Type B pancreatic cell (in vitro differentiated cells): ENCODE measurements around the gene ZNF91. TPM values are rescaled to one million over a fixed set of nuclear protein-coding genes. Genes with fewer than 3 reads are reported as not detected.

Experiments used
- DNase-seq: peaks from one replicate; pipeline ENCODE4 v3.0.0; 2021; ENCODE audit warnings: mixed read lengths; ENCODE audit not compliant: unreplicated experiment; ENCODE audit errors: extremely low spot score
- H3K27ac Mint-ChIP-seq: 2 replicates; pipeline ENCODE4 v1.8.0; 2021; ENCODE audit warnings: mild to moderate bottlenecking, mixed read lengths
- H3K27me3 Mint-ChIP-seq: 2 replicates; pipeline ENCODE4 v1.8.0; 2021; ENCODE audit warnings: mixed read lengths
- H3K36me3 Mint-ChIP-seq: 2 replicates; pipeline ENCODE4 v1.8.0; 2021; ENCODE audit warnings: mixed read lengths
- H3K4me1 Mint-ChIP-seq: one replicate; pipeline ENCODE4 v1.8.0; 2021; ENCODE audit warnings: mixed read lengths; ENCODE audit not compliant: unreplicated experiment
- H3K4me3 Mint-ChIP-seq: 2 replicates; pipeline ENCODE4 v1.8.0; 2021; ENCODE audit warnings: mild to moderate bottlenecking, mixed read lengths
- H3K9me3 Mint-ChIP-seq: 2 replicates; pipeline ENCODE4 v1.8.0; 2021; ENCODE audit warnings: mixed read lengths
- total RNA-seq: library from RNA; stranded (reverse); gene quantifications from 2 replicates; pipeline ENCODE4 v1.2.1, GENCODE V29; 2021; ENCODE audit warnings: low replicate concordance
- TF ChIP-seq, protein P1 (sequence below): fragments of 200-600 bp; sonication (generic); conservative IDR thresholded peaks from 2 replicates; pipeline ENCODE4 v1.5.0; 2021; ENCODE audit warnings: antibody characterized with exemption, mild to moderate bottlenecking

Gene ZNF91
- total RNA-seq, 1 donor from 2014 or later = 89.6 TPM

DNA sequence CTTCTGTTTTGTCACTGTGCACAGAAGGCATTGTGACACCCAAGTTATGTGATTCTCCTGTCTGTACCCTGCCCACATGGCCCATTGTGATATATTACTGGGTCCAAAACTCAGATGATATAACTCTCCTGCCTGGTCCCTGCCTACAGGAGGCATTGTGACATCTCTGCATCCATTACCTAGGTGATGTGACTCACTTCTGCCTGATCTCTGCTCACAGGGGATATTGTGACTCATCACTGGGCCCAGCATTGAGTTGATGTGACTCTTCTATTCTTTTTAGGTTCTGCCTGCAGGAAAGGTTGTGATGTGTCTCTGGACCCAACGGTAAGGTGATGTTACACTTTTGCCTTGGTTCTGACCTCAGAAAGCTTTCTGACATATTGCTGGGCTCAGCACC, 77.1 kb downstream of the ZNF91 start:
- no peak for DNase-seq
- no peaks in the 10 kb centered on the region for H3K36me3 Mint-ChIP-seq

DNA sequence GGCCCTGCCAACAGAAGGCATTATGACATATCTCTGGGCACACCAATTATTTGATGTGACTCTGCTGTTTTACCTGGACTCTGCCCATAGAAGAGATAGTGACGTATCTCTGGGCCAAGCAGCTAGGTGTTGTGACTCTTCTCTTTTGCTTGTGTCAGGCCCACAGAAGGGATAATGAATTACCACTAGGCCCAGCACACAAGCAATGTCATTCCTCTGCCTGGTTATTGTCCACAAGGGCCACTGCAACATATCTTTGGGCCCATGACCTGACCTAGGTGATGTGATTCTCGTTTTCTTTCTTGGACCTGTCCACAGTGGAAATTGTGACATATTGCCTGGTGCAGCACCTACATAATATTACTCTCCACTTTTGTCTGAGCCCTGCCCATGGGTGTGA, 80.0 kb downstream of the ZNF91 start:
- H3K9me3 Mint-ChIP-seq = peaks cover 14% of the 10 kb centered on the region
- DNase-seq = no peak
- H3K27me3 Mint-ChIP-seq = no peaks in the 10 kb centered on the region
- no peaks in the 10 kb centered on the region for H3K36me3 Mint-ChIP-seq
- no peak overlapping the region for H3K4me3 Mint-ChIP-seq
- TF ChIP-seq, protein P1, sequence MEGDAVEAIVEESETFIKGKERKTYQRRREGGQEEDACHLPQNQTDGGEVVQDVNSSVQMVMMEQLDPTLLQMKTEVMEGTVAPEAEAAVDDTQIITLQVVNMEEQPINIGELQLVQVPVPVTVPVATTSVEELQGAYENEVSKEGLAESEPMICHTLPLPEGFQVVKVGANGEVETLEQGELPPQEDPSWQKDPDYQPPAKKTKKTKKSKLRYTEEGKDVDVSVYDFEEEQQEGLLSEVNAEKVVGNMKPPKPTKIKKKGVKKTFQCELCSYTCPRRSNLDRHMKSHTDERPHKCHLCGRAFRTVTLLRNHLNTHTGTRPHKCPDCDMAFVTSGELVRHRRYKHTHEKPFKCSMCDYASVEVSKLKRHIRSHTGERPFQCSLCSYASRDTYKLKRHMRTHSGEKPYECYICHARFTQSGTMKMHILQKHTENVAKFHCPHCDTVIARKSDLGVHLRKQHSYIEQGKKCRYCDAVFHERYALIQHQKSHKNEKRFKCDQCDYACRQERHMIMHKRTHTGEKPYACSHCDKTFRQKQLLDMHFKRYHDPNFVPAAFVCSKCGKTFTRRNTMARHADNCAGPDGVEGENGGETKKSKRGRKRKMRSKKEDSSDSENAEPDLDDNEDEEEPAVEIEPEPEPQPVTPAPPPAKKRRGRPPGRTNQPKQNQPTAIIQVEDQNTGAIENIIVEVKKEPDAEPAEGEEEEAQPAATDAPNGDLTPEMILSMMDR = no peak
- H3K4me1 Mint-ChIP-seq = no peaks in the 10 kb centered on the region
- no peak overlapping the region for H3K27ac Mint-ChIP-seq

More for the DNA sequence above, 77.1 kb downstream of the ZNF91 start:
- no peak overlapping the region for H3K27ac Mint-ChIP-seq
- TF ChIP-seq, protein P1 = no peak
- no peak overlapping the region for H3K4me3 Mint-ChIP-seq
- H3K27me3 Mint-ChIP-seq = no peaks in the 10 kb centered on the region
- peaks cover 24% of the 10 kb centered on the region for H3K9me3 Mint-ChIP-seq
- no peaks in the 10 kb centered on the region for H3K4me1 Mint-ChIP-seq

DNA sequence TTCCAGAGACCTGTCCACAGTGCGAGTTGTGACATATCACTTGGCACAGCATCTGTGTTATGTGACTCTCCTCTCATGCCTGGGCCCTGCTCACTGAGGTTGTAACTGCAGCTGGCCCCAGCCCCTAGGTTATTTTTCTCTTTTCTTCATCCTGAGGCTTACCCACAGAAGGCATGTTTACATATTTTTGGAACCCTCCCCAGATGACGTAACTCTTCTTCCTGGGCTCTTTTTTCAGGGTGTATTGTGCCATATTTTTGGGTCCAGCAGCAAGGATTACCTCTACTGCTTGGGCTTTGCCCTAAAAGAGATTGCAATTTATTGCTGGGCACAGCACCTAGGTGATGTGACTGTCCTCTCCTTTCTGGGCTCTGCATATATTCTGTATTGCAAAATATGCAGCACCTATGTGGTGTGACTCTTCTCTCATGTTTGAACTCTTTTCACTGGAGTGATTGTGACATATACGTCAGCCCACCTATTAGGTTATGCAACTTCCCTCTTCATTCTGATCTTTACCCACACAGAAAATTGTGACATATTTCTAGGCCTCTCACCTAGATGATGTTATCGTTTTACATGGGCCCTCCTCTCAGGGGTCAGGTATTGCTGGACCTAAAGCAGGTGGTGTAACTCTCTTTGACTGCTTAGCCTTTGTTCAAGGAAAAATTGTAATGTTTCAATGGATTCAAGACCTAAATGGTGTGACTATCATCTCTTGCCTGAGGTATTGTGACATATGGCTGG, 80.6 kb downstream of the ZNF91 start:
- no peak overlapping the region for H3K4me3 Mint-ChIP-seq
- H3K27me3 Mint-ChIP-seq = no peaks in the 10 kb centered on the region
- DNase-seq = no peak
- peaks cover 14% of the 10 kb centered on the region for H3K9me3 Mint-ChIP-seq
- no peaks in the 10 kb centered on the region for H3K4me1 Mint-ChIP-seq
- H3K27ac Mint-ChIP-seq = no peak overlapping the region
- no peaks in the 10 kb centered on the region for H3K36me3 Mint-ChIP-seq
- TF ChIP-seq, protein P1 = no peak

DNA sequence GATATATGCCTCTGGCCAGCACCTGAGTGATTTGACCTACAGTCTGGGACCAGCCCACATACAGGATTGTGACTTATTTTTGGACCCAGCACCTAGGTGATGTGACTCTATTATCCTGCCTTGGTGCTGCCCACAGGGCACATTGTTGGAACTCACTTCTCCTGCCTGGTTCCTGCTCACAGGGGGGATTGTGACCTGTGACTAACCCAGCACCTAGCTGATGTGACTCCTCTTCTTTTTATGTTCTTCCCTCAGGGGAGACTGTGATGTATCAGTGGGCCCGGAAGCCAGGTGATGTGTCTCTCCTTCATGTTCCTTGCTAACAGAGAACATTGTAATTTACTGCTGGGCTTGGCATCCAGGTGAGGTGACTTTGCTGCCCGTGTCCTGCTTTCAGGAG, 82.1 kb downstream of the ZNF91 start:
- Mint-ChIP-seq H3K4me3 (no peak overlapping the region), H3K36me3 (no peaks in the 10 kb centered on the region), H3K27ac (no peak overlapping the region), H3K4me1 (no peaks in the 10 kb centered on the region), H3K27me3 (no peaks in the 10 kb centered on the region), H3K9me3 (peaks cover 5% of the 10 kb centered on the region)
- TF ChIP-seq, protein P1 = no peak
- no peak for DNase-seq

DNA sequence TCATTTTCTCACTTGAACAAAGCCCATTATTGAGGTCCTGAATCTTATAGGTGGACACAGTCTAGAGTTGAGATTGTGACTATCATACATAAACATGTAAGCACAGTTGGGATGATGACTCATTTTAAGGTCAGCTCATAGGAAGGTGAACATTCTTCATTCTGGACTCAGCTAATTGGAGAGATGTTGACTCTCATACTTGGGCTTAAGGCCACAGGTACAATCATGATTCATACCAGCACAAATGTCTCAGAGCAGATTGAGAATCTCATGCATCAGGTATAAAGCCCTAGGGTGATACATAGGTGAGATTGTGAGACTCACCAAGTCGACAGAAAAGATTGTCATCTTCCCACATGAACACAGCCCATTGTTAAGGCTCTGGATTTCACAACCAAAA, 82.8 kb downstream of the ZNF91 start:
- H3K9me3 Mint-ChIP-seq = no peaks in the 10 kb centered on the region

More for the DNA sequence above, 82.8 kb downstream of the ZNF91 start:
- Mint-ChIP-seq H3K4me1 (no peaks in the 10 kb centered on the region), H3K27me3 (no peaks in the 10 kb centered on the region), H3K27ac (no peak overlapping the region), H3K4me3 (no peak overlapping the region), H3K36me3 (no peaks in the 10 kb centered on the region)
- no peak for DNase-seq
- TF ChIP-seq, protein P1 = no peak
